GM20431 (cell line): Measurements from ENCODE around the gene EXOC1L.
"Not testable (repeated sequence)": the region's sequence is repeated elsewhere in the genome, so short reads cannot be mapped to it uniquely, and the experiment has no call there.

Source experiments
- in situ Hi-C: fragments of 300-500 bp; cut with MseI, MboI; formaldehyde crosslinking; loops from one replicate; pipeline ENCODE4 v1.15.0; 2020; ENCODE audit warnings: low sequenced_read_pairs; ENCODE audit not compliant: unreplicated experiment

The EXOC1L gene

DNA sequence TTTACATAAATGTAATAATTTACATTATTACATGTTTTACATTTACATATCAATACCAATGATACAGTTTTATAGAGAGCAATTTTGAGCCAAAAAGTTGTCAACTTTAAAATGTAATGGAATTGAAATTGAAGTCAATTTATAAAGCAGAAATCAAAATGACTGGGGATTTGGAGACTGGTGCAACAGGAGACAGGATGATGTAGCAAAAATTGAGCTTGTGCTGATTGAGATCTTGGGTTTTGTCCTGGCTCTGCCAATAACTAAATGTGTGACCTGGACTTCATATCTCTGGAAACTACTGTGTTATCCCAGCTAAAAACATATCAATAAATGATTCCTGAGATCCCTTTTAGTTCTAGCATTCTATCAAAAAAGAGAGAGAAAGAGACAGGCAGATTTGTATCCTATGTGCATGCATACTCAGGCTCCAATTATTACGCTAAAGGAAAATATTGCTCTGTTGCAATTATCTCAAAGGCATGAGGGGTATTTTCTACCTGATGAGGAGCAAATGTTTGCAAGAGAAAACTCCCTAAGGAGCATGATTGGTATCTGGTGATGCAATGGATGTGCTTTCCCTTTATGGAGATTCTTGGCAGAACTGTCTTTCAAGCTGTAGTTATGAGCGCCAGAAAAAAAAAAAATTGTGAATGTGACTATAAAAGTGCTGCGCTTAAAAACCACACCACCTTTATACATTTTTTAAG, 14.7 kb downstream of the EXOC1L start:
- in situ Hi-C loops = no loop called here

- in situ Hi-C loops = no loop called here
Observed at GRCh38 chr4:55837903-55838302, 18.3 kb downstream of the EXOC1L start.

DNA sequence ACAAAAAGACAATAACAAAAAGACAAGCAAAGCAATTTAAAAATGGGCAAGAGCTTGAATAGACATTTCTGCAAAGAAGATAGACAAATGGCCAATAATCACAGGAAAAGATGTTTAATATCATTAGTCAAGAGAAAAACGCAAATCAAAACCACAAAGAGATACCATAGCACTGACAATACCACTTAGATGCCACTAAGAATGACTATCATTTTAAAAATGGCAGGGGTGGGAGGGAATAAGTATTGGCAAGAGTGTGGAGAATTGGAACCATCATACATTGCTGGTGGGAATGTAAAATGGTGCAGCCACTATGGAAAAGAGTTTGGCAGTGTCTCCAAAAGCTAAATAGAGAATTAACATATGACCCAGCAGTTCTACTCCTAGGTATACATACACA, 18.8 kb downstream of the EXOC1L start:
- in situ Hi-C loops = no loop called here

DNA sequence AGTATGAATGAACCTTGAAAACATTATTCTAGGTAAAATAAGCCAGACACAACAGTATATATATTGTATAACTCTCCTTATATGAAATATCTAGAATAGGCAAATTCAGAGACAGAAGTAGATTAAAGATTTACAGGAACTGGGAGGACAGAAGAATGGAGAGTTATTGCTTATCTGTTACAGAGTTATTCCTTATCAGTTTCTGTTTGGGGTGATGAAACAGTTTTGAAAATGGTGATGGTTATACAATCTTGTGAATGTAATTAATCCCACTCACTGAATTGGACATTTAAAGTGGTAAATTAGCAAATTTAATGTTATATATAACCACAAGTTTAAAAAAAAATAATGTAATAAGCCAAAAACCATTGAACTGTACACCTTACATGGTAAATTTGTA, 19.4 kb downstream of the EXOC1L start:
- in situ Hi-C loops = no loop called here

DNA sequence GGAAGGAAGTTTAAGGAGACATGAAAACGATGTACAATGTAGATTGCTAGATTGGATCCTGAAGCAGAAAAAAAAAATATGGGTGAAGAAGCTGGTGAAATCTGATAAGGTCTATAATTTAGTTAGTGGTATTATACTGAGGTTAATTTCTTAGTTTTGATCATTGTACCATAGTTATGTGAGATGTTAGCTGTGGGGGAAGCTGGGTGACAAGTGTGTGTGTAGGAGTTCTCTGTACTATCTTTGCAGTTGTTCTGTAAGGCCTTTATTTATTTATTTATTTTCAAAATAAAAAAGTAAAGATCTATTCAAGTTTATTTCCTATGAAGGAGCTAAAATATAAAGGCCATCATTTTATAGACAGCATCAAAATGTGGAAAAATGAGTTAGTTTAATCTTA, 21.4 kb downstream of the EXOC1L start:
- in situ Hi-C loops = no loop called here

DNA sequence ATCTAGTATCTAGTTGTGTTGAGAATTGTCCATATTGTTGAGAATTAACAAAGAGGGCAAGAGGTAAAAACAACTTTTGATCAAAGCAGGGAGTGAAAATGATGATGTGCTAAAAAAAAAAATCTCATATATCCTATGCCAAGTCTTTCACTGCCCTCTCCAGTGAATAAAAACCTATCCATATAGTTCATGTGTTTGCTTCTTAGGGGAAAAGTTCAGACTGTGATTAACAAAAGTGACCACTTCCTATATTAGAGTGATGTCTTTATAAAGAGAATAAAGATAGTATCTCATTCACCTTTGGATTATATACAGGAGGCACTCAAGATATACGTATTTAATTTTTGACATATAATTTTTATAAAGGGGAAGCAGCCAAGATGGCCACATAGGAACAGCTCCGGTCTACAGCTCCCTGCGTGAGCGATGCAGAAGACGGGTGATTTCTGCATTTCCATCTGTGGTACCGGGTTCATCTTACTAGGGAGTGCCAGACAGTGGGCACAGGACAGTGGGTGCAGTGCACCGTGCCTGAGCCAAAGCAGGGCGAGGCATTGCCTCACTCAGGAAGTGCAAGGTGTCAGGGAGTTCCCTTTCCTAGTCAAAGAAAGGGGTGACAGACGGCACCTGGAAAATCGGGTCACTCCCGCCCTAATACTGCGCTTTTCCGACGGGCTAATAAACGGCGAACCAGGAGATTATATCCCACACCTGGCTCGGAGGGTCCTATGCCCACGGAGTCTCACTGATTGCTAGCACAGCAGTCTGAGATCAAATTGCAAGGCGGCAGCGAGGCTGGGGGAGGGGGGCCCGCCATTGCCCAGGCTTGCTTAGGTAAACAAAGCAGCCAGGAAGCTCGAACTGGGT, 22.0 kb downstream of the EXOC1L start:
- in situ Hi-C loops = not testable (repeated sequence)

GRCh38 chr4:55842312-55842711, 22.7 kb downstream of the EXOC1L start:
- in situ Hi-C loops = not testable (repeated sequence)

- in situ Hi-C loops = no loop called here
Observed at GRCh38 chr4:55849724-55850123, 30.1 kb downstream of the EXOC1L start.

GRCh38 chr4:55851885-55852284, 32.3 kb downstream of the EXOC1L start:
- in situ Hi-C loops = no loop called here

DNA sequence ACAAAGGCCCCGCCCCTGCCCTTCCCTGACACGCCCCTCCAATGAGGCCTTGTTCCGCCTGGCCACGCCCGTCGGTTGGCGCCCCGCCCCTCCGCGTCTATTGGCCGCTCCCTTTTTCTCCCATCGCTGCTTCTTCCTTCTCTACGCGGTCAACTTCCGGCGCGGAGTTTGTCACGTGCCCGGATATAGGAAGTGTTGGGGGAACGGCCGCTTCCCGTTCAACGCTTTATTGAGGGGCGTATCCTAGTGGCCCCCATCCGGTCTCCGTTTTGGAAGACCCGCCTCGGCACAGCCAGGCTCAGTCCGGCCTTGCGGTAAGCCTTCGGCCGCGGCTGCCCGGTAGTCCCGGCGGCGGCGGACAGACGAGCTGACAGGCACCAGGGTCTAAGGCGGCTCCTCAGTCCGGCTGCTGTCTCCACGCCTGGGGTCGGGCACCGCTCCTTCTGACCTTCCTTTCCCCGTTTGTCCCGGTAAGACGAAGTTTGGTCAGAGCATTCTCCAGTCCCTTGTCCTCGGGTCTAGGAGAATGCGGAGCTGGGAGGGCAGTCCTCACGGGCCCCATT, 34.0 kb downstream of the EXOC1L start, which contains the start of gene EXOC1:
Gene EXOC1 (plus strand): TSS at position 165 of the 563 bp plus-strand sequence. CDS start 4,676 bp downstream, outside the sequence.
- in situ Hi-C loops = no loop called here

GRCh38 chr4:55854129-55854528, 34.5 kb downstream of the EXOC1L start:
- in situ Hi-C loops = no loop called here

DNA sequence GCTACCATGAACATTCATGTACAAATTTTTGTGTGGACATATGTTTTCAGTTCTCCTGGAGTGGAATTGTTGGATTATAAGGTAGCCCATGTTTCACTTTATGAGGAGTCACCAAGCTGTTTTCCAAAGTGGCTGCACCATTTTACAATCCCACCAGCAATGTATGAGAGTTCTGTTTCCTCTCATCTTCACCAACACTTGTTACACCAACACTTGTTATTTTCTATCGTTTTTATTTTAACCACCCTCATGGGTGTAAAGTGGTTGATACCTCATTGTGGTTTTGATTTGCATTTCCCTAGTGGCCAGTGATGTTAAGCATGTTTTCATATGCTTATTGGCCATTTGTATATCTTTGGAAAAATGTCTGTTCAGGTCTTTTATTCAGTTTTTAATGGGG, 38.0 kb downstream of the EXOC1L start:
- in situ Hi-C loops = no loop called here

GRCh38 chr4:55859711-55860110, 40.1 kb downstream of the EXOC1L start:
- in situ Hi-C loops = no loop called here

DNA sequence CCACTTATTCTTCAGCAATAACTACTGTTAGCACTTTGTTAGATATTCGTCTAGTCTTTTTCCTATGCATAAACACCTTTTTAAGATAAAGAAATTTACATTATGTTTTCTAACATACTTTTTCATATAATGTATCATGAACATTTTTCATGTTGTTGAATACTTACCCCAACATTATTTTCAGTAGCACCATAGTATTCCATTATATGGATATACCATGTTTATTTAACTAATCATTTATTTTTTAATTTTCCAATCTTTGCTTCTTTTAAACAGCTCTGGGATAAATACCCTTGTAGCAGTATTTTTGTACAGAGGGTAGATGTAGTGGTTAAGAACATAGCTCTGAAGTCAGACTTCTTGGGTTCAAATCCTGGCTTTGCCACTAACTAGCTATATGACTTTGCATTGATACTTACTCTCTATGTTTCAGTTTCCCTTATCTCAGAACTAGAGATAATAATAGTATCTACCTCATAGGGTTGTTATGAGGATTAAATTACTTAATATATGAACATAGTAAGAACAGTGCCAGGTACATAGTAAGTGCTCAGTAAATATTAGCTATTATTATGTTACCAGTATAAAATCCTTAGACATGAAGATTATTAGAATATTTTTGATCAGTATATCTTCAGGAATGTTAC, 45.1 kb downstream of the EXOC1L start:
- in situ Hi-C loops = no loop called here

DNA sequence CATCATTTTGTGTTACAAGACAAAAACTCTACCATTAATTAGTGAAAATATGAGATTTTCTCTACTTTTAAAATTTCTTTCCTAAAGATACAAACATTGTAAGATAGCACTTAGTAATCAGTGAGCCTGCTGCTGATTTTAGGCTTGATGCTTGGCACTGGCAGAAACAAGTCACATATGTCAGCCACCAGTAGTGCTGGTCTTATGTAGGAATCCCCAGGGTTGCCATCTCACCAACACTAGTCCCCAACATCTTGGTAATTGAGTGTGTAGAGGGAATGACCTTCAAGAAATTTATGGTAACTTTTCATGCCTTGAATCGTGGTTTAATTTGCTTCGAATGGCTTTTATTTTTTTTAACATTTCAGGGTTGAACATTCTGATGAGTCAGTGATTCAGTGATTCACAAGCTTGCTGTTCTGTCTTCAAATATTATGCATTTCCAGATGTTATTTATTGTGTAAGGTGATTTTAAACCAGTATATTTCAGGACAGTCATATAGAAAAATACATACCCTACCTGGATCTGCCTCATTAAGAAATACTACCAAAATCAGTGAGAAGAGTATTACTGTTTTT, 45.7 kb downstream of the EXOC1L start:
- in situ Hi-C loops = no loop called here

GRCh38 chr4:55866290-55866907, 46.8 kb downstream of the EXOC1L start:
- in situ Hi-C loops = no loop called here

DNA sequence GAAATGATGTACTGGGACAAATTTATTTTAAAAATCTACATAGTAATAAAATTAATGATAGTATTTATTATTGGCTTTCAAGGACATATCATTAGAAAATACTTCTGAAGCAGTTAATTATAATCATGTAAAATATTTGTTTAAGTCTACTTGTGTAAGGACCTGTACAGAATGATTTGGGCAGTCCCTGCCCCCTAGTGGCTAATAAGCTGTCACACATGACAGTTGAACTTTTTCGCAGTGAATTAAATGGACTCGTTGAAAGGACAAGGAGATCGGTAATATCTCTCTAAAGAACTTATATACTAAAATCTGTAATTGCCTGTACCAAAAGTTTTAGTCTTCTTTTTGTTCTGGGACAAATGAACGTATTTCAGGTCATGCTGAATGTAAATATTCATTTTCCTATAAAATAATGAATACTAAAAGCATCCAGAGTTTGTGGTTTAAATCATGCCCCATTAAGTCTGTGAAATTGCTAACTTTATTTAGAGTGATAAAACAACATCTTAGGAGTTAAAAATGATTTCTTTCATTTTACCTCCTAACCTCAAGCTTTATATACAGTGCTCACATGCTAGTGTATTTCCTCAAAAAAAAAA, 47.5 kb downstream of the EXOC1L start:
- in situ Hi-C loops = no loop called here

DNA sequence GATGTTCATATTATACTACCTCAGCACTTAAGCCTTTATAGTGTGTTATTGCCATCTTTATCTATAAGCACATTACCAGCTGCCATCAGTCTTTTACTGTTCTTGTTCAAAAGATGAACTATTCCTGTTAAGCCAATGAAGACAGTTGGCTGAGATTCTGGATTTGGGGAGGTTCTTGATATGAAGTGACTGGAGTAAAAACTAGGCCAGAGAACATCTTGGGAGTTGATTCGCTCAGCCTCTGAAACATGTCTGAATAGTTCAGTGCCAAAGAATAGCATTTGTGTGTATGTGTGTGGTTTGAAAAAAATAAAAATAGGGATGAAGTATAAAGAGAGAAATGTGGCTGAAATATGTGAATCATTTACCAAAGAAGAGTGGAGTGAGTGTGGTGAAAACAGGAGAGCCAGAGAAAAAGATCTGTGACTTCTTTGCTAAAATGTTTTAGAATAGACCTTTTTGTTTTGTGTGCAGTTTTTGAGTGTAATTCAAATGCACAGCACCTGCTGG, 49.0 kb downstream of the EXOC1L start:
- in situ Hi-C loops = no loop called here

DNA sequence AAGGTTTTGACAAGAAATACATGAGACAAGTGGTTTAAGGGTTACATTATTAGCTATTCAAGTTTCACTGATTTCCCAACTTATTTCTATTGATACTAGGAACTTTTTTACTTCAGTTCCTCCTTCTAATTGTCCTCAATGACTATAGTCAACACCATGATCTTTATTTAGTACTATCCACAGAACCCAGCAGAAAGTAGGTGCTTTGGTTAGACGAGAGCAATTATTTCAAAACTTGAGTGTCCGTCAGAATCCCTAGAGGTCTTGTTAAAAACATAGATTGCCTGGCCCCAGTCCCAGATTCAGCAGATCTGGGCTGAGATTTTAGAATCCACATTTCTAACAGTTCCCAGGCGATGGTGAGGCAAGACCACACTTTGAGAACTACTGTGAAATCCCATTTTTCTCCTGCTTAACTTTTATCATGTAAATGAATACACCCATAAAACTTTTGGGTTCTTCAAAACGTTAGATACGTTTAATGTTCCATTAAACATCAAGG, 51.8 kb downstream of the EXOC1L start:
- in situ Hi-C loops = no loop called here
